ENCODE data around the gene NFIA. TPM values are rescaled to one million over a fixed set of nuclear protein-coding genes. Genes with fewer than 3 reads are reported as not detected.

NFIA gene
- total RNA-seq, 1 experiment from 2014 or later, result 65.4 TPM

DNA sequence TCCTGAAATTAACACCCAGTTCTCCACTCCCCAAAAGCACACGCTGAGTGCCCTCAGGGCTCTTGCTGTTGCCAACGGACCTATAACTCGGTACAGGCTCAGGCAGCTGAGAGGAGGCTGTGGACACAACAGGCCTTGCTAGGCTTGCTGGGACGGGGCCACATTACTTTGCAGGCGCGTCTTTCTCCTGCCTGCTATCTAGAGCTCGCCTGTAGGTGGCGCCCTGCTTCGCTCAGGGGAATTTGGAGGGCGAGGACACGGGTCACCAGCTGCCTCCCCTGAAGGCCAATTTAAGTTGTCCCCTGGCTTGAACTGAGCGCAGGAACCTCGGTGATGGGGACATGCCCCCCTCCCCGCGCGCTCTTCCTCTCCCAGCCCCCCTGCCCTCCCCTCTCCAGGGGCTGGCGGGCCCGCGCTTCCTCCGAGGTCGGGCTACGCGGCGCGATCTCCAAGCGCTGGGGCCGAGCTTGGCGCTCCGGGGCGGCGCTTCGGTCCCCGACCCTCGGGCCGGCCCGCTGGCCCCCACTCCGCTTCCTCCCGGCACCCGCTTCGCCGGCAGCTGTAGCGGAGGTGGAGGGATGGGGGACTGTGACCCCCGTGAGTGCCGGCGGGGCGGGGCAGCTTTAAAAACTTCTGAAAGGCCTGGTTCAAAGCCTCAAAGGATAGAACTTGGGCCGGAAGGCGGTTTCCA, 32.4 kb upstream of the NFIA start:
- POLR2A ChIA-PET (ENCODE audit: low non-redundant PET), result interaction anchor here (0.5 kb wide), 1 partner anchor 9 kb away, joined by 3 read pairs; no protein-coding TSS in a partner anchor
- no TSS peak for BruUV-seq (replicated peaks)
- peak overlapping the region; percentile 86 for H3K27ac ChIP-seq (ENCODE audit: low read depth, low read length, poor library complexity, severe bottlenecking)

GRCh38 chr1:61050541-61051442, 31.6 kb upstream of the NFIA start:
- no TSS peak for BruUV-seq (replicated peaks)
- TF ChIP-seq EZH2 (IDR thresholded peaks at IDR 0.05; ENCODE audit: borderline replicate concordance, low read depth, low read length, poor library complexity, severe bottlenecking), result no peak
- TF ChIP-seq CTCF (conservative IDR thresholded peaks at IDR 0.05; ENCODE audit: low read depth, low read length), result no peak
- H3K9me3 ChIP-seq (ENCODE audit: low read depth, low read length, poor library complexity, severe bottlenecking), result no peaks in the 10 kb centered on the region
- intact Hi-C loops (cut with micrococcal nuclease; ENCODE audit: unreplicated experiment), result loop anchor here (5.0 to 10.0 kb wide), 2 partner anchors 402 to 534 kb away; no protein-coding TSS in a partner anchor
- H3K4me3 ChIP-seq (ENCODE audit: low read depth, low read length, poor library complexity, severe bottlenecking), result peak overlapping the region; percentile 82
- peak; percentile 31 for DNase-seq (ENCODE audit: low spot score)
- H3K36me3 ChIP-seq (ENCODE audit: insufficient read depth, low read length, poor library complexity, severe bottlenecking), result no peaks in the 10 kb centered on the region
- H3K27me3 ChIP-seq (replicated peaks; ENCODE audit: insufficient read depth, low read depth, low read length, poor library complexity), result no peaks in the 10 kb centered on the region
- ChIA-PET CTCF (interaction anchor here (0.7 to 1.9 kb wide), 7 partner anchors 8 to 538 kb away, joined by 3 to 14 read pairs (median 6); no protein-coding TSS in a partner anchor), POLR2A (ENCODE audit: low non-redundant PET) (interaction anchor here (0.5 kb wide), 1 partner anchor 8 kb away, joined by 3 read pairs; no protein-coding TSS in a partner anchor)
- H3K4me1 ChIP-seq (ENCODE audit: insufficient read depth, low read length, poor library complexity, severe bottlenecking), result peaks cover 16% of the 10 kb centered on the region
- peak overlapping the region; percentile 86 for H3K27ac ChIP-seq (ENCODE audit: low read depth, low read length, poor library complexity, severe bottlenecking)

More for the DNA sequence above, 32.4 kb upstream of the NFIA start:
- Histone ChIP-seq H3K4me1 (ENCODE audit: insufficient read depth, low read length, poor library complexity, severe bottlenecking) (peaks cover 8% of the 10 kb centered on the region), H3K9me3 (ENCODE audit: low read depth, low read length, poor library complexity, severe bottlenecking) (no peaks in the 10 kb centered on the region), H3K4me3 (ENCODE audit: low read depth, low read length, poor library complexity, severe bottlenecking) (peak overlapping the region; percentile 82), H3K36me3 (ENCODE audit: insufficient read depth, low read length, poor library complexity, severe bottlenecking) (no peaks in the 10 kb centered on the region), H3K27me3 (replicated peaks; ENCODE audit: insufficient read depth, low read depth, low read length, poor library complexity) (no peaks in the 10 kb centered on the region)
- DNase-seq (ENCODE audit: low spot score), result peak; percentile 93
- CTCF ChIA-PET, result interaction anchor here (0.5 to 1.9 kb wide), 9 partner anchors 9 to 607 kb away, joined by 3 to 14 read pairs (median 5); no protein-coding TSS in a partner anchor
- TF ChIP-seq CTCF (conservative IDR thresholded peaks at IDR 0.05; ENCODE audit: low read depth, low read length), result peak; percentile 97
- TF ChIP-seq EZH2 (IDR thresholded peaks at IDR 0.05; ENCODE audit: borderline replicate concordance, low read depth, low read length, poor library complexity, severe bottlenecking), result no peak
- intact Hi-C loops (cut with micrococcal nuclease; ENCODE audit: unreplicated experiment), result loop anchor here (5.0 to 10.0 kb wide), 3 partner anchors 402 to 805 kb away; no protein-coding TSS in a partner anchor

- no peak for DNase-seq (ENCODE audit: low spot score)
- Histone ChIP-seq H3K4me1 (ENCODE audit: insufficient read depth, low read length, poor library complexity, severe bottlenecking) (peaks cover 22% of the 10 kb centered on the region), H3K27ac (ENCODE audit: low read depth, low read length, poor library complexity, severe bottlenecking) (no peak overlapping the region), H3K36me3 (ENCODE audit: insufficient read depth, low read length, poor library complexity, severe bottlenecking) (no peaks in the 10 kb centered on the region), H3K27me3 (replicated peaks; ENCODE audit: insufficient read depth, low read depth, low read length, poor library complexity) (no peaks in the 10 kb centered on the region), H3K4me3 (ENCODE audit: low read depth, low read length, poor library complexity, severe bottlenecking) (peak overlapping the region; percentile 82), H3K9me3 (ENCODE audit: low read depth, low read length, poor library complexity, severe bottlenecking) (no peaks in the 10 kb centered on the region)
- TF ChIP-seq EZH2 (IDR thresholded peaks at IDR 0.05; ENCODE audit: borderline replicate concordance, low read depth, low read length, poor library complexity, severe bottlenecking) (no peak), CTCF (conservative IDR thresholded peaks at IDR 0.05; ENCODE audit: low read depth, low read length) (no peak)
- intact Hi-C loops (cut with micrococcal nuclease; ENCODE audit: unreplicated experiment), result loop anchor here (5.0 to 10.0 kb wide), 2 partner anchors 401 to 533 kb away; no protein-coding TSS in a partner anchor
- CTCF ChIA-PET, result interaction anchor here (0.7 kb wide), 2 partner anchors 29 to 487 kb away, joined by 3 read pairs; no protein-coding TSS in a partner anchor
- POLR2A ChIA-PET (ENCODE audit: low non-redundant PET), result no interaction called here
- no TSS peak for BruUV-seq (replicated peaks)
Measured at GRCh38 chr1:61051443-61051718, 31.0 kb upstream of the NFIA start.
